IPS-NIHi7 (cell line): ENCODE results near the gene SLC4A5.
"Not testable (repeated sequence)": the region's sequence is repeated elsewhere in the genome, so short reads cannot be mapped to it uniquely, and the experiment has no call there.

Experiments
- DNase-seq: peaks from one replicate; pipeline ENCODE4 v3.0.0; 2012; ENCODE audit warnings: mixed read lengths; ENCODE audit errors: extremely low spot score

SLC4A5 gene

DNA sequence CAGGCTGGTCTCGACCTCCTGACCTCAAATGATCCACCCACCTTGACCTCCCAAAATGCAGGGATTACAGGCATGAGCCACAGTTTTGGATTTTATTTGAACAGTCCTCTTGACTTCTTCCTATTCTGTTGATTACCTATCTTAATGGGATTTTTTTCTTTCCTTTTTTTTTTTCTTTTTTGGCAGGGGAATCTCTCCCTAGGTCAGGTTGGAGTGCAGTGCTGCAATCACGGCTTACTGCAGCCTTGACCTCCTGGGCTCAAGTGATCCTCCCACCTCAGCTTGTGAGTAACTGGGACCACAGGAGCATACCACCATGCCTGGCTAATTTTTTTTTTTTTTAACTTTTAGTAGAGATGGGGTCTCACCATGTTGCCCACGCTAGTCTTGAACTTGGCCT is 142.0 kb downstream of the SLC4A5 start:
- DNase-seq, result no peak

DNA sequence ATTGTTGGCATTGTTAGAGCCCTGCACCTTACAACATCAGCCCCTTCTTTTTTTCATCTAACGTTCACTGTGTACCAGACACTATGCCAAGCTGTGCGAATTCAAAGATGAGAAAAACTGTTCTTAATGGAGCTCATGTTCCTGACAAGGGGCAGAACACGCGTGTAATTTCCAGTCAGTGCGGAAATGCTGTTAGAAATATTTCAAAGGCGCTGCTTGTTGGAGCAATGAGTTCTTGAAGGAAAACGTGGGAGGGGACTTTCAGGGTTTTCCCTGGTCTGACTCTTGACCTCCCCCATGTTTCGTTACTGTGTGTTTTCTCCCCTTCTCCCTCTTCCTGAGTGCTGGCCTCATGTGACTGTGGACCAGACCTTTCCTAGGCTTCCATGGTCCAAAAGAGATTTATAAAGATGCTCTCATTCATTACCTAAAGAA is 143.3 kb downstream of the SLC4A5 start:
- no peak for DNase-seq

DNA sequence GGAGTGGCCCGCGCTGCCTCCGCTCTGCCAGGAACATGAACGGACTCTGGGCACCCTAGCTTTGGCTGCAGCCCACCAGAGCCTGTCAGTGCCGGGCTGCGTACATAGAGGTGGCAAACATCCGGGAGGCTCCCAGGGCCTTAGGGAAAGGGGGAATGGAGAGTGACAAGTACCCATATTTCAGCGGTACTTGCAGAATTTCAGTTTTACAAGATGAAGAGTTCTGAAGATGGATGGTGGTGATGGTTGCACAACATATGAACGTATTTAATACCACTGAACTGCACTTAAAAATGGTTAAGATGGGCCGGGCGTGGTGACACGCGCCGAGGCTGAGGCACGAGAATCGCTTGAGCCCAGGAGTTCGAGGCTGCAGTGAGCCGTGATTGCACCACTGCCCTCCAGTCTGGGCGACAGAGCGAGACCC is 143.9 kb downstream of the SLC4A5 start:
- no peak for DNase-seq

DNA sequence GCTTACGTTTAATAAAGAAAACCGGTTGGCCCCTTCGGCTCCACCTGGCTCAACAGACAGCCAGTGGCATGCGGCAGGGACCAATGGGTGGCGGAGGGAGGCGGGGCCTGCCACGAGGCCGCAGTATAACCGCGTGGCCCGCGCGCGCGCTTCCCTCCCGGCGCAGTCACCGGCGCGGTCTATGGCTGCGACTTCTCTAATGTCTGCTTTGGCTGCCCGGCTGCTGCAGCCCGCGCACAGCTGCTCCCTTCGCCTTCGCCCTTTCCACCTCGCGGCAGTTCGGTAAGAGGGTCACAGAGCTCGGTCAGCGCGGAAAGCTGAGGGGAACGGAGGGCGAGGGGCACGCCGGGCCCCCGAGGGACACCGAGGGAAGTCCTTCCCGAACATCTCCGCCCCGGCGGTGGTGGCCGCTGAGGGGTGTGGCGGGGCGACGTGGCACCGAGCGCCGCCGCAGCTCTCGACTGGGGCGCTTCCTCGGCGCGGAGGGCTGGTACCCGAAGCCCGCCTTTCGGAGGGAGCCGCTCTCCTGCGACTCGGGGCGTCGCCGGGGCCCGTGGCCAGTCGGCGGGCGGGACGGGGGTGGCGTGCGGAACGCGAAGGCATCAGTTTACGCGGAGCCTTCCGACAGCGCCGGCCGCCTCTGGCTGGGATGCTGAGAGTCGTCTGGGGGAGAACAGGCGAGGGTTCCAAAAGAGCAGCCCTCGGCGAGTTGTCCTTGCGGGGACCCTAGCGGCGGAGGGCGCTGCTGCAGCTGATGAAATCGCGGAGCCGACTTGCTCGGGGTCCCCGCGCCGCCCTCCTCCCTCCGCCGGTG is 144.5 kb downstream of the SLC4A5 start, which contains the start of gene MTHFD2:
MTHFD2 (plus strand) TSS at position 155 of the 814 bp plus-strand sequence; CDS start at position 182, 27 bp downstream.
- peak; percentile 90 for DNase-seq

DNA sequence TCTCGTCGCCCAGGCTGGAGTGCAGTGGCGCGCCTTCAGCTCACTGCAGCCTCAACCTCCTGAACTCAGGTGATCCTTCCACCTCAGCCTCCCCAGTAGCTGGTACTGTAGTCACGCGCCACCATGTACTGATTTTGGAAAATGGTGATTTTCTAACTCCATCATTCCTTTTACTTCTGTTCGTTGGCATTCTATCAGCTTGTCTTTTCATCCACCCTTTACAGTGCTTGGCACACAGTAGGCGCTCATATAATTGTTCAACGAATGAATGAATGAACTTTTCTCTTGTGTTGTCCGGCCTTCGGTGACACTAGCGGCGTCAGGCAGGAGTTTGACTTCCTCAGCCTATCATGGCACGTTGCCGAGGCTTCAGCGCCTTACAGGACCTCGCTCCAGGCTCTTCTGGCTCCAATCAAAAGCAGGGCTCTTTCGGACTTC is 145.2 kb downstream of the SLC4A5 start:
- peak; percentile 98 for DNase-seq

DNA sequence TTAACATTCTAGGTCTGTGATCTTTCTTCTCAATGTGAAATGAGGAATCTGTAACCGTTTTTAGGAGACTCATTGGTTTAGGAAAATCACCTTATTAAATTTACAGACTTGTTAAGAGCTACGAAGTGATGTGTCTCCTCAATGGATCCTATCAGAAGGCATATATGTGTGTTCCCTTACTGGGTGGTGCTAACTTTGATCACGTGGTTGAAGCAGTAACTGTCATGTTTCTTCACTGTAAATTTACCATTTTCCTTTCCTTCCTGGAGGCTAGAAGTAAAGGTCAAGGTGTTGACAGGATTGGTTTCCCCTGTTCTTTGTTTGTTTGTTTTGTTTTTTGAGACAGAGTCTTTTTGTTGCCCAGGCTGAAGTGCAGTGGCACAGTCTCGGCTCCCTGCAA is 146.2 kb downstream of the SLC4A5 start:
- DNase-seq, result no peak

DNA sequence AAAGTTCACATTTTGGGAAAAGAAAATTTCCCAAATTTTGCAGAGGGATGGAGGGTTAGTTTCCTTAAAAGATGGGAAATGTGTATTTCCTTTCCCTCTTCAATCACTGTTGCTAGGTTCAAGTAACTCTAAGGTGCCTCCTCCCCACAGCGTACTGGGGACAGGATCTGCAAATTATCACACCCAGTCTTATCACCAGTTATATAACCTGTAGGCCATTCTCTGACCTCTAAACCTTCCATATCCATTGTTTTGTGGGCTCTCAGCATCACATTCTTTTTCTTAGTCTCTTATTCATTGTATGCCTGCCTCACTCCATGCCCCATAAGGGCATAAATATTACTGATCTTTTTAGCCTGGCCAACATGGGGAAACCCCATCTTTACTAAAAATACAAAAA is 148.4 kb downstream of the SLC4A5 start:
- DNase-seq, result no peak

DNA sequence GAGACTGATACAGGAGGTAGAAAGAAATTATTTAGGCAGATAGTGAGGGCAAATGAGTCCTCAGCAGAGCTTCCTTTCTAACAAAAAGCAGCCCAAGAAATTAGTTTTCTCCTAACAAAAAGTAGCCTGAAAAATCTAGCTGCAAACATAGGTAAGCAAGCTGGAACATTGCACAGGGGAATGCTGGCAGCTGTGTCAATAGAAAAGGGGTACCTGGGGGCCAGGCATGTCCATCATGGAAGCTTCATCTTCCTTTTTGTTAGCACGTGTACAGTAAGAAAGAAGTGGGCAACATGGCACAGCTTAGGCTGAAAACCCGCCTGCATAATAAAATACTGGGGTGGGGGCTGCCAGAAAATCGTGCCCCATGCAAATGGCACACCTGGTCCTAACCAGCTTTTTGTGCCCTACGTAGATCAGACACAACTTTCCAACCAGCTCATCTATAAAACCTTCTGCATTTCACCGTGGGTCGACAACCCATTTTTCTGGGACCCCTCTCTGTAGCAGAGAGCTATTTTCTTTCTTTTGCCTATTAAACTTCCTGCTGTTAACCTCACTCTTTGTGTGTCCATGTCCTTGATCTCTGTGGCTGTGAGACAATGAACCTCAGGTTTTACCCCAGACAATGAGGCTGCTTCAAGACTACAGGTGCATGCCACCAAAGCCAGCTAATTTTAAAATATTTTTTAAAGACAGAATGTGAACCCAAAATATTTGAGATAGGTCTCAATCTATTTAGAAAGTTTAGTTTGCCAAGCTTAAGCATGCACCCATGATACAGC is 151.4 kb downstream of the SLC4A5 start:
- DNase-seq, result no peak

DNA sequence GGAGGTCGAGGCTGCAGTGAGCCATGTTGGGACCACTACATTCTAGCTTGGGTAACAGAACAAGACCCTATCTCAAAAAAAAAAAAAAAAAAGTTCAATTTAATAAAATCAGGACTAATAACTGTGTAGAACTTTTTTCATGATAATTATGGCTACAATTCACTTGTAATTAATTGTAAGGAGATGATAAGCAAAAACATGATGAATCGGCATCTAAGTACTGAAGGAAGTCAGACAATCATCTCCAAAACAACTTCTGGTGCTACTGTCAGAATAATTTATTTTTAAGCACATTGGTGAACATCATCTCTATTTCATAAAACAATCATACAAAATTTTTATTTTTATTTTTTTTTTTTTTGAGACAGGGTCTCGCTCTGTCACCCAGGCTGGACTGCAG is 154.5 kb downstream of the SLC4A5 start:
- no peak for DNase-seq

DNA sequence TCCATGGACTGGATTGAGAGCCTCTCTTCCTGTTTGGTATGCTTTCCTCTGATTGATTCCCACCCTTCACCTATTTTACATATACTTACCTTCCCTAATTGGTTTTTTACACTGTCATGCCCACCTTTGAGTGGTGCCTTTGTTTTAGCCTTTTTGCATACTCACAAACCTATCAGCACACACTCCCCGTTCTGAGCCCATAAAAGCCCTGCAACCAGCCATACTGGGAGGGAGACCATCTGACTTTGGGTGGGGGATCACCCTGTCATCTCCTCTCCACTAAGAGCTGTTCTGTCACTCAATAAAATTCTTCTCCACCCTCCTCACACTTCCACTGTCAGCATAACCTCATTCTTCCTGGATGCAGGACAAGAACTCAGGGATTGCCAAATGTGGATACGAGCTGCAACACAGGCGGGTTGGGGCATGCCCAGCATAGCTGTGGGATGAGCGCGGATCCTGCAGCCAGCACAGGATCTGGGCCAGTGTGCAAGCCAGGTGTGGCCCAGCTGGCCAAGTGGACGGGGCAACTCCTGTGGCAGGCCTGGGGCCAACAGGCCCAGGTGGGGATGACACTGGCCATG is 155.1 kb downstream of the SLC4A5 start:
- no peak for DNase-seq

DNA sequence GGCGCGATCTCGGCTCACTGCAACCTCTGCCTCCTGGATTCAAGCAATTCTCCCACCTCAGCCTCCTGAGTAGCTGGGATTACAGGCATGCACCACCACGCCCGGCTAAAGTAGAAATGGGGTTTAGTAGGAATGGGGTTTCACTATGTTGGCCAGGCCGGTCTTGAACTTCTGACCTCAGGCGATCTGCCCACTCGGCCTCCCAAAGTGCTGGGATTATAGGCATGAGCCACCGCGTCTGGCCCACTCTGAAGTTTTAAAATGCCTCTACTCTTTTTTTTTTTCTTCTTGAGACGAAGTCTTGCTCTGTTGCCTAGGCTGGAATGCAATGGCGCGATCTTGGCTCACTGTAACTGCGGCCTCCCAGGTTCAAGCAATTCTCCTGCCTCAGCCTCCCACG is 156.5 kb downstream of the SLC4A5 start:
- DNase-seq, result not testable (repeated sequence)

DNA sequence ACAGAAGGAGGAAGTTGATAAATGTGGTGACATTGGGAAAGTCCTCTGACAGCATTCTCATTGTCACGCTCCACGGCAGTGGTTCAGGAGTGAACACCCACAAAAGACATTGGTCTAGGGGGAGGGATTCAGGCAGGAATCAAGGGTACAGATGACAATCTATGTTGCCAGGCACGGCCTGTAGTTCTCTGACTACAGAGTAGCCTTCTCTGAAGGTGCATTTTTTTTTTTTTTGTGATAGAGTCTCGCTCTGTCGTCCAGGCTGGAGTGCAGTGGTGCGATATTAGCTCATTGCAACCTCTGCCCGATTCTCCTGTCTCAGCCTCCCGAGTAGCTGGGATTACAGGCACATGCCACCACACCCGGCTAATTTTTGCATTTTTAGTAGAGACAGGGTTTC is 157.2 kb downstream of the SLC4A5 start:
- DNase-seq, result no peak

DNA sequence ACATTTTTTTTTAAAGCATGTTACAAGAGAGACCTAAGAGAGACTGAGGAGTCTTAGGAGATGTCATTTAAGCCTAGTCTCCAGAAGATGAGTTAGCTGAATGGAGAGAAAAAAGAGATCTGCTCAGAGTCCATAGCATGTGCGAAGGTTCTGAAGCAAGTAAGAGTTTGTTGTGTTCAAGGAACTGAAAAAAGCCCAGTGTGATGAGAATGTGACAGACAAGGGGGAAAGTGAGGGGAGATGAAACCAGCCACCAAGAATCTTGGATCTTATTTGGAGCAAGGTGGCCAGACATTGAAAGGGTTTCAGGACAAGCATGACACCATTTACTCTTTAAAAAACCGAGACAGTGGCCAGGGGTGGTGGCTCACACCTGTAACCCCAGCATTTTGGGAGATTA is 159.3 kb downstream of the SLC4A5 start:
- no peak for DNase-seq

DNA sequence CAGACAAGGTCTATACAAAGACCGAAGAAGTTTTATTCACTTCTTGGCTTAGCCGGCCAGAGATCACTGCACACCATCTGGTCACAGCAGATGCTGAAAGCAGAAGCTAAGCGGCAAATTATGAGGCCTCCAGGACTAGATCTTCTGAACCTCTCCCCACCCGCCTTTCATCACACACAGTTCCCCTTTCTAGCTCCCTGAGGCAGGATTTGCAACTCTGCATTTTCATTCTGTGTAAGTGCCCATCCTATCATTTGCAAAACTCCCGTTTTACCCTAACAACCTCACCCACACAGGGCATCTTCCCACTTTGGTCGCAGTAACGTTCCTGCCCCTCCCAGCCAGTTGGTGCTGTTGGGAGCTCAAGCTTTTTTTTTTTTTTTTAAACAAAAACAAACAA is 161.5 kb downstream of the SLC4A5 start:
- DNase-seq, result no peak

DNA sequence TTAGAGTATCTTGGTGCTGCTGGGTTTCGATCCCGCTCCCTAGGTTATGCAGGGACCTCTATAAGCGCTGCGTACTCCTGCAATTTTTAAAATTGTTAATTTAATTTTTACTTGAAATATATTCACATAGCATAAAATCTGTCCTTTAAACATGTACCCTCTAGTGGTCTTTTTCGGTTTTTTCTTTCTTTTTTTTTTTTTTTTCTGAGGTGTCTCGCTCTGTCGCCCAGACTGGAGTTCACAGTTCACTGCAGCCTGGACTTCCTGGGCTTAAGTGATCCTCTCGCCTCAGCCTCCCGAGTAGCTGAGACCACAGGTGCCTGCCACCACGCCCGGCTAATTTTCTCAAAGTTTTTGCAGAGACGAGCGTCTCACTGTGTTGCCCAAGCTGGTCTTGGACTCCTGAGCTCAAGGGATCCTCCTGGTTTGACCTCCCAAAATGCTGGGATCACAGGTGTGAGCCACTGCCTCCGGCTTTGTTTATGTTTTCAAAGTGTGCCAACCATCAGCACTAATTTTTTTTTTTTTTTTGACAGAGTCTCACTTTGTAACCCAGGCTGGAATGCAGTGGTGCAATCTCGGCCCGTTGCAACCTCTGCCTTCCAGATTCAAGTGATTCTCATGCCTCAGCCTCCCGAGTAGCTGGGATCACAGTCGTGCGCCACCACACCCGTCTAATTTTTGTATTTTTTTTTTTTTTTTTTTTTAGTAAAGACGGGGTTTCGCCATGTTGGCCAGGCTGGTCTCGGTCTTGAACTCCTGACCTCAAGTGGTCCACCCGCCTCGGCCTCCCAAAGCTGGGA is 164.0 kb downstream of the SLC4A5 start:
- DNase-seq, result no peak

DNA sequence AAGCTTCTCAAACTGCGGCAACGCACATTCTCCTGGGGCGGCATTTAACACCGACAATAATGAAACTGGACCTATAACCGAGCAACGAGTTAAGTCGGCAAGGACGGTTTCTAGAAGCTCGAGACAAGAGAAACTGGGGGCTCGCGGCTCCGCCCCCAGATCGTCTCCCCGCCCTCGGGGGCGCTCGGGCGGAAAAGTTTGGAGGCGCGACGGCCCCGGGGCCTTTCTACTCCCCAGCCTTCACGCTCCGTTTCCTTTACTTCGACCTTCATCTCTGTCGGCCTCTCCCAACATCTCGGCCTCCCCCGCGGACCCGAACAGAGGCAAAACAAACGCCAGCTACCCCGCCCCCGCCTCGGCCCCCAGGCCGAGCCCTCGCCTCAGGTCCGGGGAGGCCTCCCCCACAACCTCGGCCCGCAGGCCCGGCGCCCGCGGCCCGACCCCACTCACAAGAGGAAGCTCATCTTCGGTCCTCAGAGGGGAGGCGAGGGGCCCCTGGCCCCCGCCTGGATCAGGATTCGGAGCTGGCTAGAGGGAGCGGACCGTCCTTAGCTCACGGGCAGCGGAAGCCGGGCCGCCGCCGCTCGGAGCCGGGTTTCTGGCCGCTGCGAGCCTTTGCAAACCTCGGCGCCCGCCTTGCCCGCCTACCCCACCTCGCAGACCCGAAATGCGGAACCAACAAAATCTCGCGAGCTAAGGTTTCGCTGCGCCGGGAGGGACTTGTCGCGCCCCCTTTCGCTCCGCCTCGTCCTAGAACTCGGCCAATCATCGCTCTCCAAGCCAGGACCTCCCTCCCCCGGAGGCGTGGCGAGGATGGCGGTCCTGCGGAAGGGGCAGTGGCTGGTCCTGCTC is 164.8 kb downstream of the SLC4A5 start, which contains the start of gene MOB1A:
MOB1A (minus strand) TSS at position 669 of the 852 bp plus-strand sequence; CDS start at position 464, 205 bp downstream.
- peak; percentile 99 for DNase-seq

DNA sequence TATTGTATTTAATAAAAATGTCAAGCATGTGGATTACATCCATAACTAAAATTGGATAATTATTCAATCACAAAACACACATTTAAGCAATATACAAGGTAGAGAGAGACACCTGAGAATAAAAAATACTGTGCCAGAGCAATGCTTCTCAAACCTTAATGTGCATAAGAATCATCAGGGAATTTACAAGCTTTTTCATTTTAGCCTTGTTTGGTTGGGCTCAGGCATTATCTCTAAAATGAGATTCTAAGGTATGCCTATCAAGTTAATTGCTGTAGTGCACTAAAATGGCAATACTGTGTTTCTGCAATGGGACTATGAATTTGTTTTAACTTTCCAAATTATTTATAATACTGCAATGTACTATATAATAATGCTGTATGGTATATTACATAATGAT is 165.5 kb downstream of the SLC4A5 start:
- no peak for DNase-seq

DNA sequence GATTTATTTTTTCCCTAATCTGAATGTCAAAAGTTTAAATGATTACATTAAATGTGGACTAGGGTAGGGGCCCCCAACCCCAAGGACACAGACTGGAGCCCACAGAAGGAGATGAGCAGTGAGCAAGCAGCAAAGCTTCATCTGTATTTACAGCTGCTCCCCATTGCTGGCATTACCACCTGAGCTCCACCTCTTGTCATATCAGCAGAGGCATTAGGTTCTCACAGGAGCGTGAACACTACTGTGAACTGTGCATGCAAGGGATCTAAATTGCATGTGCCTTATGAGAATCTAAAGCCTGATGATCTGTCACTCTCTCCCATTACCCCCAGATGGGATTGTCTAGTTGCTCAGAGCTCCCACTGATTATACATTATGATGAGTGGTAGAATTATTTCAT is 168.3 kb downstream of the SLC4A5 start:
- no peak for DNase-seq

DNA sequence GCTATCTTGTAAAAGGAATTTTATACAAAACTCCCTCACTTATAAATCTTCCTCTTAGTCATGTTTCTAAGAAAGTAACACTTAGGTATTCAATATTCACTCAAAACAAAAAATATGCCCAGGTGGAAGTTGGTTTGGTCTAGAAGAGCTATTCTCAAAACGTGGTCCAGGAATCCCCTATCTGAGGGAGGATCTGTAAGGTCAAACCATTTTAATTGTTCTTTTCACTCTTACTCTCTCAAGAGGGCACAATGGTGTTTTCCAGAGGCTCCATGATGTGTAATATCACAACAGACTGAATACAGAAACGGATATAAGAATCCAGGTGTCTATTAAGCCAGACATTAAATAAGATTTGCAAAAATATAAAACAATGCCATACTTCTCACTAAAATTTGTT is 174.5 kb downstream of the SLC4A5 start:
- no peak for DNase-seq
